Measurements from ENCODE around the gene CNBD2. TPM values are rescaled to one million over a fixed set of nuclear protein-coding genes. Genes with fewer than 3 reads are reported as not detected.
"Not testable (repeated sequence)": the region's sequence is repeated elsewhere in the genome, so short reads cannot be mapped to it uniquely, and the experiment has no call there.

CNBD2 gene
- total and polyA plus RNA-seq, 10 of the 15 experiments (the other 5 are each of a cell fraction or from before 2014, with no cell fraction given) = 0.86 to 7.4 (median 4.6) TPM

- H3K79me2 ChIP-seq (ENCODE audit: control insufficient read depth, insufficient read depth, low read length); DNase-seq (ENCODE audit: low read depth, low spot score); FAIRE-seq; POLR2A ChIA-PET; H3K9ac ChIP-seq (ENCODE audit: control insufficient read depth, insufficient read depth, low read length); H3K27ac ChIP-seq (ENCODE audit: control insufficient read depth, insufficient read depth); in situ Hi-C loops (cut with MboI); H3K4me3 ChIP-seq; H3K36me3 ChIP-seq (ENCODE audit: control insufficient read depth in 2 of 2, insufficient read depth in 2 of 2, low read length in 1 of 2); BruUV-seq (replicated peaks); H3K27me3 ChIP-seq (replicated peaks in 1 of 2; ENCODE audit: control insufficient read depth in 2 of 2, insufficient read depth in 2 of 2, low read length in 1 of 2); H3K4me2 ChIP-seq (ENCODE audit: control insufficient read depth, insufficient read depth); intact Hi-C loops (cut with micrococcal nuclease; ENCODE audit: unreplicated experiment); H2AFZ ChIP-seq (ENCODE audit: control insufficient read depth, low read depth, low read length); H4K20me1 ChIP-seq (ENCODE audit: control insufficient read depth, insufficient read depth); ATAC-seq; H3K4me1 ChIP-seq (ENCODE audit: control insufficient read depth, insufficient read depth, low read length); H3K9me3 ChIP-seq (replicated peaks; ENCODE audit: control insufficient read depth, insufficient read depth, low read length): not testable (repeated sequence)
- ChIA-PET SMC1A (ENCODE audit: uncharacterized antibody, unreplicated experiment) (interaction anchor here (0.6 kb wide), 1 partner anchor 129 kb away, joined by 3 read pairs; no protein-coding TSS in a partner anchor), CTCF (interaction anchor here (0.8 to 2.2 kb wide), 6 partner anchors 9 to 122 kb away, joined by 3 to 7 read pairs (median 4); no protein-coding TSS in a partner anchor), RAD21 (ENCODE audit: unreplicated experiment) (interaction anchor here (0.7 to 1.0 kb wide), 2 partner anchors 20 to 61 kb away, joined by 3 read pairs; no protein-coding TSS in a partner anchor)
- WGBS (ENCODE audit: insufficient coverage, insufficient replicate concordance, low lambda C conversion rate, missing lambda C conversion rate) = 11% methylated on average over 5 of the region's 5 CpGs
Observed at GRCh38 chr20:36077762-36078161, 109.4 kb downstream of the CNBD2 start.

GRCh38 chr20:36079486-36079885 is 111.1 kb downstream of the CNBD2 start:
- POLR2A ChIA-PET = no interaction called here
- H3K27me3 ChIP-seq (replicated peaks in 1 of 2; ENCODE audit: control insufficient read depth in 2 of 2, insufficient read depth in 2 of 2, low read length in 1 of 2) = no peaks in the 10 kb centered on the region
- no peak for ATAC-seq
- FAIRE-seq = no peak
- no peak for DNase-seq (ENCODE audit: low read depth, low spot score)
- no peak overlapping the region for H3K4me2 ChIP-seq (ENCODE audit: control insufficient read depth, insufficient read depth)
- TF ChIP-seq CBFB (IDR thresholded peaks at IDR 0.05; ENCODE audit: low read depth) (no peak), PRDM15 (CRISPR knock-in tag; IDR thresholded peaks at IDR 0.05) (no peak), SKIL (IDR thresholded peaks at IDR 0.05; ENCODE audit: low read depth, poor library complexity, severe bottlenecking) (no peak), ESRRA (IDR thresholded peaks at IDR 0.05; ENCODE audit: low read length) (no peak), GABPA (IDR thresholded peaks at IDR 0.05; ENCODE audit: low read depth) (no peak), SIX5 (IDR thresholded peaks at IDR 0.05; ENCODE audit: low read depth, low read length, severe bottlenecking) (no peak), TBL1XR1 (IDR thresholded peaks at IDR 0.05; ENCODE audit: low read depth, low read length) (no peak)
- TF ChIP-seq, protein P1, sequence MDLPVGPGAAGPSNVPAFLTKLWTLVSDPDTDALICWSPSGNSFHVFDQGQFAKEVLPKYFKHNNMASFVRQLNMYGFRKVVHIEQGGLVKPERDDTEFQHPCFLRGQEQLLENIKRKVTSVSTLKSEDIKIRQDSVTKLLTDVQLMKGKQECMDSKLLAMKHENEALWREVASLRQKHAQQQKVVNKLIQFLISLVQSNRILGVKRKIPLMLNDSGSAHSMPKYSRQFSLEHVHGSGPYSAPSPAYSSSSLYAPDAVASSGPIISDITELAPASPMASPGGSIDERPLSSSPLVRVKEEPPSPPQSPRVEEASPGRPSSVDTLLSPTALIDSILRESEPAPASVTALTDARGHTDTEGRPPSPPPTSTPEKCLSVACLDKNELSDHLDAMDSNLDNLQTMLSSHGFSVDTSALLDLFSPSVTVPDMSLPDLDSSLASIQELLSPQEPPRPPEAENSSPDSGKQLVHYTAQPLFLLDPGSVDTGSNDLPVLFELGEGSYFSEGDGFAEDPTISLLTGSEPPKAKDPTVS (IDR thresholded peaks at IDR 0.05; ENCODE audit: low read depth, low read length) = no peak
- H3K27ac ChIP-seq (ENCODE audit: control insufficient read depth, insufficient read depth) = no peak overlapping the region
- H3K9ac ChIP-seq (ENCODE audit: control insufficient read depth, insufficient read depth, low read length) = no peak overlapping the region
- no peaks in the 10 kb centered on the region for H4K20me1 ChIP-seq (ENCODE audit: control insufficient read depth, insufficient read depth)
- in situ Hi-C loops (cut with MboI) (no loop called here), intact Hi-C loops (cut with micrococcal nuclease; ENCODE audit: unreplicated experiment) (no loop called here)
- RAD21 ChIA-PET (ENCODE audit: unreplicated experiment) = no interaction called here
- H3K4me1 ChIP-seq (ENCODE audit: control insufficient read depth, insufficient read depth, low read length) = no peaks in the 10 kb centered on the region
- no peaks in the 10 kb centered on the region for H3K79me2 ChIP-seq (ENCODE audit: control insufficient read depth, insufficient read depth, low read length)
- CTCF ChIA-PET = interaction anchor here (1.0 kb wide), 1 partner anchor 59 kb away, joined by 4 read pairs; no protein-coding TSS in a partner anchor
- H3K9me3 ChIP-seq (replicated peaks; ENCODE audit: control insufficient read depth, insufficient read depth, low read length) = no peaks in the 10 kb centered on the region; the same call in 2 of the 3 replicates
- WGBS (ENCODE audit: insufficient coverage, insufficient replicate concordance, low lambda C conversion rate, missing lambda C conversion rate) = 80% methylated on average over 6 of the region's 6 CpGs
- no peak overlapping the region for H2AFZ ChIP-seq (ENCODE audit: control insufficient read depth, low read depth, low read length)
- no peak overlapping the region for H3K4me3 ChIP-seq
- BruUV-seq (replicated peaks) = no TSS peak
- no peaks in the 10 kb centered on the region for H3K36me3 ChIP-seq (ENCODE audit: control insufficient read depth in 2 of 2, insufficient read depth in 2 of 2, low read length in 1 of 2)
- SMC1A ChIA-PET (ENCODE audit: uncharacterized antibody, unreplicated experiment) = no interaction called here

Data from GM12878 (cell line).